Ectodermal cell (in vitro differentiated cells): ENCODE results near the gene CDH22.

Experiments used
- H3K27ac ChIP-seq: 2 replicates; pipeline ENCODE4 v1.7.0; 2013; ENCODE audit warnings: mild to moderate bottlenecking, low read depth, low read length; ENCODE audit not compliant: insufficient read depth, poor library complexity, severe bottlenecking
- H3K27me3 ChIP-seq: 2 replicates; pipeline ENCODE4 v1.7.0; 2013; ENCODE audit warnings: mild to moderate bottlenecking, low read length; ENCODE audit not compliant: insufficient read depth, control insufficient read depth, poor library complexity, severe bottlenecking
- H3K36me3 ChIP-seq: one replicate; pipeline ENCODE4 v1.7.0; 2013; ENCODE audit warnings: low read length; ENCODE audit not compliant: control insufficient read depth, insufficient read depth
- H3K4me1 ChIP-seq: one replicate; pipeline ENCODE4 v1.7.0; 2013; ENCODE audit warnings: low read length; ENCODE audit not compliant: control insufficient read depth, insufficient read depth
- H3K4me3 ChIP-seq: 2 replicates; pipeline ENCODE4 v1.7.0; 2013; ENCODE audit warnings: low read depth, low read length, control low read depth; ENCODE audit not compliant: insufficient read depth
- H3K9me3 ChIP-seq: 2 replicates; pipeline ENCODE4 v1.7.0; 2013; ENCODE audit warnings: mild to moderate bottlenecking, low read length, moderate library complexity; ENCODE audit not compliant: control insufficient read depth
- WGBS, 2 experiments: methylation state at CpG; one replicate each; pipeline ENCODE4 v1.1.7; 2013; ENCODE audit warnings: missing lambda C conversion rate in 2 of 2; 5-methylcytosine and 5-hydroxymethylcytosine counted together

CDH22 gene

GRCh38 chr20:46260480-46260879 lies 47.8 kb downstream of the CDH22 start:
- H3K27ac ChIP-seq = no peak overlapping the region
- 87 to 88% methylated on average over 3 of the region's 3 CpGs for WGBS, 2 experiments
- no peaks in the 10 kb centered on the region for H3K36me3 ChIP-seq
- H3K27me3 ChIP-seq = peaks cover 7% of the 10 kb centered on the region
- H3K4me1 ChIP-seq = no peaks in the 10 kb centered on the region
- no peaks in the 10 kb centered on the region for H3K9me3 ChIP-seq
- no peak overlapping the region for H3K4me3 ChIP-seq

- peaks cover 11% of the 10 kb centered on the region for H3K27me3 ChIP-seq
- 100% methylated on average over 1 of the region's 1 CpG; no CpG with 5 or more reads in 1 of the 2 experiments for WGBS, 2 experiments
Measured at GRCh38 chr20:46259260-46259859, 48.9 kb downstream of the CDH22 start.

GRCh38 chr20:46257887-46258286 lies 50.4 kb downstream of the CDH22 start:
- Histone ChIP-seq H3K27me3 (peaks cover 26% of the 10 kb centered on the region), H3K36me3 (no peaks in the 10 kb centered on the region), H3K4me1 (no peaks in the 10 kb centered on the region), H3K27ac (no peak overlapping the region), H3K9me3 (no peaks in the 10 kb centered on the region), H3K4me3 (no peak overlapping the region)
- 84 to 87% methylated on average over 4 of the region's 4 CpGs for WGBS, 2 experiments

More at GRCh38 chr20:46259260-46259859, 48.9 kb downstream of the CDH22 start:
- no peak overlapping the region for H3K27ac ChIP-seq
- no peaks in the 10 kb centered on the region for H3K9me3 ChIP-seq
- H3K4me1 ChIP-seq = no peaks in the 10 kb centered on the region
- H3K4me3 ChIP-seq = no peak overlapping the region
- H3K36me3 ChIP-seq = no peaks in the 10 kb centered on the region

- no peak overlapping the region for H3K4me3 ChIP-seq
- H3K27ac ChIP-seq = no peak overlapping the region
- no peaks in the 10 kb centered on the region for H3K9me3 ChIP-seq
- peaks cover 42% of the 10 kb centered on the region for H3K27me3 ChIP-seq
- H3K36me3 ChIP-seq = no peaks in the 10 kb centered on the region
- H3K4me1 ChIP-seq = peaks cover 4% of the 10 kb centered on the region
- WGBS, 2 experiments = 82 to 92% methylated on average over 4 of the region's 4 CpGs
Measured at GRCh38 chr20:46256293-46256692, 52.0 kb downstream of the CDH22 start.

GRCh38 chr20:46255440-46256104 lies 52.7 kb downstream of the CDH22 start:
- H3K27ac ChIP-seq = no peak overlapping the region
- H3K27me3 ChIP-seq = peaks cover 49% of the 10 kb centered on the region
- H3K4me1 ChIP-seq = peaks cover 6% of the 10 kb centered on the region
- WGBS, 2 experiments = 83 to 84% methylated on average over 8 of the region's 8 CpGs
- H3K4me3 ChIP-seq = no peak overlapping the region
- no peaks in the 10 kb centered on the region for H3K9me3 ChIP-seq
- H3K36me3 ChIP-seq = no peaks in the 10 kb centered on the region

- Histone ChIP-seq H3K9me3 (no peaks in the 10 kb centered on the region), H3K4me1 (peaks cover 10% of the 10 kb centered on the region), H3K27ac (no peak overlapping the region), H3K4me3 (no peak overlapping the region), H3K36me3 (no peaks in the 10 kb centered on the region), H3K27me3 (peaks cover 67% of the 10 kb centered on the region)
- WGBS, 2 experiments = 17 to 28% methylated on average over 8 of the region's 8 CpGs
Measured at GRCh38 chr20:46253391-46253790, 54.9 kb downstream of the CDH22 start.

GRCh38 chr20:46252352-46253091 lies 55.8 kb downstream of the CDH22 start:
- WGBS, 2 experiments = 75 to 88% methylated on average over 8 of the region's 8 CpGs
- H3K36me3 ChIP-seq = no peaks in the 10 kb centered on the region
- H3K4me3 ChIP-seq = no peak overlapping the region
- no peak overlapping the region for H3K27ac ChIP-seq
- peaks cover 10% of the 10 kb centered on the region for H3K4me1 ChIP-seq
- H3K27me3 ChIP-seq = peaks cover 73% of the 10 kb centered on the region
- H3K9me3 ChIP-seq = no peaks in the 10 kb centered on the region

- H3K27me3 ChIP-seq = peaks cover 75% of the 10 kb centered on the region
- H3K4me3 ChIP-seq = no peak overlapping the region
Measured at GRCh38 chr20:46251211-46251673, 57.1 kb downstream of the CDH22 start.

GRCh38 chr20:46250772-46251171 lies 57.5 kb downstream of the CDH22 start:
- H3K4me1 ChIP-seq = peaks cover 14% of the 10 kb centered on the region
- no peak overlapping the region for H3K4me3 ChIP-seq
- H3K27ac ChIP-seq = no peak overlapping the region
- H3K27me3 ChIP-seq = peaks cover 75% of the 10 kb centered on the region
- 6 to 7% methylated on average over 19 of the region's 19 CpGs for WGBS, 2 experiments
- H3K9me3 ChIP-seq = no peaks in the 10 kb centered on the region
- H3K36me3 ChIP-seq = no peaks in the 10 kb centered on the region

More at GRCh38 chr20:46251211-46251673, 57.1 kb downstream of the CDH22 start:
- Histone ChIP-seq H3K4me1 (peaks cover 14% of the 10 kb centered on the region), H3K9me3 (no peaks in the 10 kb centered on the region), H3K27ac (no peak overlapping the region), H3K36me3 (no peaks in the 10 kb centered on the region)
- WGBS, 2 experiments = 2% methylated on average over 56 of the region's 56 CpGs

GRCh38 chr20:46249671-46250070 lies 58.6 kb downstream of the CDH22 start:
- no peaks in the 10 kb centered on the region for H3K9me3 ChIP-seq
- H3K36me3 ChIP-seq = no peaks in the 10 kb centered on the region
- no peak overlapping the region for H3K4me3 ChIP-seq
- peaks cover 14% of the 10 kb centered on the region for H3K4me1 ChIP-seq
- H3K27ac ChIP-seq = no peak overlapping the region
- WGBS, 2 experiments = 71 to 77% methylated on average over 3 of the region's 3 CpGs
- H3K27me3 ChIP-seq = peaks cover 79% of the 10 kb centered on the region
